LNCAP (cell line): ENCODE results near the gene HS3ST5.

Experiments
- TF ChIP-seq, protein P1 (sequence below): fragments of 450-650 bp; IDR thresholded peaks from 2 replicates; pipeline ENCODE4 v1.5.1; 2017; ENCODE audit warnings: mild to moderate bottlenecking

The HS3ST5 gene, protein sequence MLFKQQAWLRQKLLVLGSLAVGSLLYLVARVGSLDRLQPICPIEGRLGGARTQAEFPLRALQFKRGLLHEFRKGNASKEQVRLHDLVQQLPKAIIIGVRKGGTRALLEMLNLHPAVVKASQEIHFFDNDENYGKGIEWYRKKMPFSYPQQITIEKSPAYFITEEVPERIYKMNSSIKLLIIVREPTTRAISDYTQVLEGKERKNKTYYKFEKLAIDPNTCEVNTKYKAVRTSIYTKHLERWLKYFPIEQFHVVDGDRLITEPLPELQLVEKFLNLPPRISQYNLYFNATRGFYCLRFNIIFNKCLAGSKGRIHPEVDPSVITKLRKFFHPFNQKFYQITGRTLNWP

DNA sequence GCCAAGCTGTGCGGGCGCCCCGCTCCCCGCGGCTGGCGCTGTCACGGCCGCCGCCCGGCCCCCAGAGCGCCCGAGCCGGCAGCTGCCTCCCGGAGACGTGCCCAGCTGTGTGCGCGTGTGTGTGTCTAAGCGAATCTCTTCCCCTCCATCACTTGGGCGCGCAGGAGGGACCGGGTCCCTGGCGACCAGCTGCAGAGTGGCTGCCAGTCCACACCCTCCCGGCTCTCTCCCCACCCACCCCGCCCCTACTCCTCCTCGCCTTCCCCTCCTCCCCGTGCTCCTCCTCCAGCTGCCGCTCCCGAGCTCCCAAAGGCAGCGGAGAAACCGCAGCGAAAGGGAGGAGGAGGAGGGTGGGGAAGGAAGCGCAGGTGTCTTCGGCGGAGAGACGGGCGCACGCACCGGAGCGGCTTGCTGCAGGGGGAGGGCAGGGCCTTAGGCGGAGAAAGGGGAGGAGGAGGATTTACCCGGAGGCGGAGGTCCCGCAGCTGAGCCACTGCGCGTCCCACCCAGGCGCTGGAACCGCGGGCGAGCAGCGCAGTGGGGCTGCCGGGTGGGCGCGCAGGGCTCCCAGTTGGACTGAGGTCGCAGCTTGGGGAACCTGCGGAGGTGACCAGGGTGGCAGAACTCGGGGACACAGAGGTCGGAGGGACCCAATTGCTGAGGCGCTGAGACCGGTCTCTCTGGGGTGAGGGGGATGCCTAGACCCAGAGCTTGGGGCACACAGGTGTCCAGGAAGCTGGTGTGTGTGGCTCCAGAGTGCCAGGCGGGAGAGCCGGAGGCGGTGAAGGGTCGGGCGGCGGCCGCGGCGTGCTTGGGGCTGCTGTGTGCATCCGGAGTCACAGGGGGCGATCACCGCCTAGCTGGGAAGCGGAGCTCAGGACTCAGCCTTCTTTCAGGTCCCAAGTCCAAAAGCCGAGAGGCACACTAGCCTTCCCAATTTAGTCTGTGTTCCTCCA lies at the start of gene HS3ST5:
HS3ST5 (minus strand) TSS at position 198 of the 956 bp plus-strand sequence. CDS start 280,178 bp downstream, outside the sequence.
- TF ChIP-seq, protein P1, sequence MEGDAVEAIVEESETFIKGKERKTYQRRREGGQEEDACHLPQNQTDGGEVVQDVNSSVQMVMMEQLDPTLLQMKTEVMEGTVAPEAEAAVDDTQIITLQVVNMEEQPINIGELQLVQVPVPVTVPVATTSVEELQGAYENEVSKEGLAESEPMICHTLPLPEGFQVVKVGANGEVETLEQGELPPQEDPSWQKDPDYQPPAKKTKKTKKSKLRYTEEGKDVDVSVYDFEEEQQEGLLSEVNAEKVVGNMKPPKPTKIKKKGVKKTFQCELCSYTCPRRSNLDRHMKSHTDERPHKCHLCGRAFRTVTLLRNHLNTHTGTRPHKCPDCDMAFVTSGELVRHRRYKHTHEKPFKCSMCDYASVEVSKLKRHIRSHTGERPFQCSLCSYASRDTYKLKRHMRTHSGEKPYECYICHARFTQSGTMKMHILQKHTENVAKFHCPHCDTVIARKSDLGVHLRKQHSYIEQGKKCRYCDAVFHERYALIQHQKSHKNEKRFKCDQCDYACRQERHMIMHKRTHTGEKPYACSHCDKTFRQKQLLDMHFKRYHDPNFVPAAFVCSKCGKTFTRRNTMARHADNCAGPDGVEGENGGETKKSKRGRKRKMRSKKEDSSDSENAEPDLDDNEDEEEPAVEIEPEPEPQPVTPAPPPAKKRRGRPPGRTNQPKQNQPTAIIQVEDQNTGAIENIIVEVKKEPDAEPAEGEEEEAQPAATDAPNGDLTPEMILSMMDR: peak; percentile 46

DNA sequence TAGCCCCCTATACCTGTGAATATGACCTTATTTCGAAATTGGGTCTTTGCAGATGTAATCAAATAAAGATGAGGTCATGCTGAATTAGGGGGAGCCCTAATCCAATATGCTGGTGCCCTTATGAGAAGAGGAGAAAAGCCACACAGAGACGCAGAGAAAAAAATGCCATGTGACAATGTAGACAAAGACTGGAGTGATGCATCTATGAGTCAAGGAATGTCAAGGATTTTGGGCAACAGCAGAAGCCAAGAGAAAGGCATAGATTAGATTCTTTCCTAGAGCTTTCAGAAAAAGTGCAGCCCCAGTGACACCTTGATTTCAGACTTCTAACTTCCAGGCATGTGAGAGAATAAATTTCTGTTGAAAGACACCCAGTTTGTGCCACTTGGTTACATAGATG lies 47.4 kb upstream of the HS3ST5 start:
- TF ChIP-seq, protein P1: no peak

DNA sequence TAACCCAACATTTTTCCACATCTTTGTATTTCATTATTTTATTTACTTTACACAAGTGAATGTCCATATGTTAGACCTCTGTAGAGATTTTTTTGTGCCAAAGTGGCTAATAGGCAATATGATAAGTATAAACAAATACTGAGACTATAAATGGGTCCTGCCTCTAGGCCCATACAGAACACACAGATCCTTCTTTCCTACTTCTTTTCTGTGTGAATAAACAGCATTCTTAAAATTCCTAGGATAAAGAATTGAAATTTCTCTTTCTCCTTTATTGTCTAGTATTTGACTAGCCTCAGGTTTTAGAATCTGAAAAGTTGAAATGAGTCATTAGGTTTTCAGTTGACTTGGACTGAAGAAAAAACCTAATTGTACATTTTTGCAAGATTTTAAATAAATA lies 46.3 kb upstream of the HS3ST5 start:
- TF ChIP-seq, protein P1: no peak

DNA sequence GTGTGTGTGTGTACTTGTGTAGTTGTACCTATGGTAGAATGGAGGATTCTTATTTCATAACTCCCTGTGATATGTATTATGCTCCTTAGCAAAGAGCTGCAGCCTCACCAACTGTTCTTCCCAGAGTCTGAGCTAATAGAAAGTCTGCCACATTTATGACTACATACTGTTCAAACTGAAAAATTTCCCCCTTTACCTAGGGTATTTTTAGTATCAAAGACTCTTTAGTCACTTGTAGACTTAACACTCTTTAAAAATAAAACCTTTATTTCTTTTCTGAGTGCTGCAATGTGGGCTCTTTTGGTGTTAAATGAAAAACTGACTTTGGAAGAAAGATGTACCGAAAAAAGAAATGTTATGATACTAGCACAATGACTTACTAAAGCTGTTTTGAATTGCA lies 39.6 kb upstream of the HS3ST5 start:
- TF ChIP-seq, protein P1: no peak

DNA sequence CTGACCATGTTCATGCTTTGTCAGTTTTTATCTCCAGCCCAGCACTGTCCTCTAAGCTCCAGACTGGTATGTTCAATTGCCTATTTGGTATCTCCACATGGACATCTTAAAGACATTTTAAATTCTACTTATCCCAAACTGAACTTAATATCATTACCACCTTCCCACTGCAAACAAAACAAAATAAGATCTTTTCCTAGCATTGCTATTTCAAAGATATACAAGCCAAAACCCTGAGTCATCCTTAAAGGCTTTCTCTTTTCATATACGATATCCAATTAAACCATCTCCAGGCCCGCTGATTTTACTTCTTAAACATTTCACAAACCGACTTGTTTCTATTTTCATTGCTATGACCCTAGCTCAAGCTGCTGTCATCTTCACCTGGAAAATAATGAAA lies 35.1 kb upstream of the HS3ST5 start:
- TF ChIP-seq, protein P1: no peak

DNA sequence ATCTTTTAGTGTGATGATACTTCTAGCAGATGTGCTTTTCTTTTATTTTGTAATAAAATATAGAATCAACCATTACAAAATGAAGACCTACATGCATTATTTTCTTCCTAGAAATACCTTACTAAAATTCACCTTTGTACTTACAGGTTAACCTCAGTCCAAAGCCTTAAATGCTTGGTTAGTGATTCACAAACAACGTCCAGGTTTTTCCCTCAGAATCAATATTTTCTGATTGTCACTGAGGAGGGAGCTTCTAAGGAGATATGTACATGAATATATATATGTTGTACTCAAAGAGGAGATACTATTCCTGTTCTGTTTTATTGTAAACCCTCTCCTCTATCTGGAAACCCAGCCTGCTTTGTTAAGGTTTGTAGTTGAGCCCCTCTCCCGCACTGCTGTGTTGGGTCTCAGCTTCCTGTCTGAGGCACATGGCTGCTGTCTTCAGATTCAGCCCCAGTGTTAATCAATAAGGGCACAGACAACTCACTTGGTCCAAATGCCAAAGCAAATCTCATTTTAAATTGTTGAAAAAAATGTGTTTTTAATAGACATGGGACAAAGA lies 33.9 kb upstream of the HS3ST5 start:
- TF ChIP-seq, protein P1: no peak

DNA sequence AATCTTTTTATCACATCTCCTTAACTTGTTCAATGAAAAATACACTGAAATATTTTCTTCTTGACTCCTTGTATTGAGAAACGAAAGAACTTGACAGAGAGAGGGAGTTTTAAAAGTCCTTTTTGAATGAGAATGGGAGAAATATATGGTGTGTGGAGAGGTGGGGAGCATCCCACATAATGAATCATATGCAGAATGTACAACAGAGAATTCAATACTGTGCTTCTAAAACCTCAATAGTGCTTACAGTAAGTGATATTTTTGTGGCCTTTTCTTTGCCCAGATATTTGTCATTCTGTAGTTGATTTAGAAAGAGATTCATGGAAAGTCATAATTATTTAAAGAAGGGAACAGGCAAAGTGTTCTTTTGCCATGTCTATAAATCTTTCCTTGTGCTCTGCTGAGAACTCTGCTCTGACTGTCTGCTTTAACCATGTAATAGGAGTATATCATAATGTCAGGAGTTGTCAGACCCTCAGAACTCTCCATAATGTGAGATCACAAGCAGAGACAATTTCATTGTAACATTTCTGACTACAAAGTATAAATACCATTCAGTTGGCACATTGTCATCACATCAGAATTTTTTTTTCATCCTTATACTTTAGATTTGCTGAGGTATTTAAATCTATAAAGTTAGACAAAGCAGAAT lies 32.8 kb upstream of the HS3ST5 start:
- TF ChIP-seq, protein P1: no peak
